OCI-LY1 (cell line): ENCODE data around the gene PDCD5.

Source experiments
- CTCF ChIP-seq: fragments of 200-600 bp; sonication (generic), shearing (Covaris generic); IDR thresholded peaks from 2 replicates; pipeline ENCODE4 v1.5.1; 2017; ENCODE audit warnings: mild to moderate bottlenecking, antibody characterized with exemption, low read length, moderate library complexity, mixed read lengths
- EZH2 ChIP-seq: fragments of 200-600 bp; sonication (generic), shearing (Covaris generic); IDR thresholded peaks from 2 replicates; pipeline ENCODE4 v1.8.0; 2017; ENCODE audit warnings: borderline replicate concordance, mixed run types, mild to moderate bottlenecking, antibody characterized with exemption, low read length, moderate library complexity, mixed read lengths

- TF ChIP-seq EZH2: no peak
- TF ChIP-seq CTCF: no peak
Observed at GRCh38 chr19:32598022-32598421, 17.0 kb downstream of the PDCD5 start.
